GM23248 (cell line): ENCODE data around the gene ZBED1.

Experiments used
- EZH2 ChIP-seq: fragments of 200-600 bp; sonication (generic); IDR thresholded peaks from 2 replicates; pipeline ENCODE4 v1.6.1; 2018; ENCODE audit warnings: antibody characterized with exemption, mild to moderate bottlenecking; ENCODE audit not compliant: insufficient read depth, poor library complexity, severe bottlenecking
- EZH2phosphoT487 ChIP-seq: fragments of 200-600 bp; sonication (generic); IDR thresholded peaks from 2 replicates; pipeline ENCODE4 v1.6.1; 2018; ENCODE audit warnings: antibody characterized with exemption, moderate library complexity, mild to moderate bottlenecking, low read depth; ENCODE audit not compliant: insufficient read depth

DNA sequence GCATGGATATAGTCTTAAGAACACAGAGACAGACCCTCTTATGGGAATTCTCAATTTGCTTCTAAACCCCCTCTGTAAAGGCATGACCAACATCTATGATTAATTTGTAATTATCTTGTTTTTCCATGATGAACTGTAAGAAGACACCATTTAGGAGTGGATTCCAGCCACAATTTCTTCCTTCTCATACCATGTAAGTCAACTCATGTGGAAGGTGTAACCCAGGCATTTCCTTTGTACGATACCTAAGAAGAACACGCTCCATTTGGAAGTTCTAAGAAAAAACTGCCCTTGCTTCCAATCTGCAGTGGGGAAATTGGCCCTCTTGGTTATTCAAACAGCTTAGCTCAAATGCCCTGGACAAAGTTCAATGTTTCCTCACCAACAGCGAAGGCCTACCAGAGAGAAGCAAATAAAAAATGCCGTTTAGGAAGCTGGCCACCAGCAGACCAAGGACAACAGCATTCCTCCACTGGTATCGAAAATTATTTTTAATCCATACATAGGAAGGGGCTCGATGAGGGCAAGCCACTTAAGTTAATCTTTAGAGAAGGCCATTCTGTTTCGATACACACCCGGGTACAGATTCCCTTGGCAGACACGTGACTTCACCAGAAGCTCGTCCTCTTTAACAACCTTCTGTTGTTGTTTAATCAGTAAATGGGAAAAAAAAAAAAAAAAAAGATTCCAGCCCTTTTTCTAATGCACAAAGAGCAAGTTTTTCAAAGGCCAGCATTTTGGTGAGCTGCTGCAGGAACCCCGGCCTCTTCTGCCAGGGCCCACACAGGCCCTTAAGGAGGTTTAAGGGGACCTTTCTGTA lies 2.6 kb downstream of the ZBED1 start:
- TF ChIP-seq EZH2phosphoT487 (no peak), EZH2 (no peak)
